ENCODE data around the gene CACNA1C.

- TF ChIP-seq CTCF (IDR thresholded peaks at IDR 0.05): no peak
- TF ChIP-seq POLR2A (IDR thresholded peaks at IDR 0.05): no peak
These were observed 633.5 kb downstream of the CACNA1C start for GRCh38 chr12:2686280-2686646.
